KOPT-K1 (cell line): Measurements from ENCODE around the gene SHCBP1L.

ENCODE experiments used
- H3K27ac ChIP-seq: fragments of 200-600 bp; sonication (generic); 2 replicates; pipeline ENCODE4 v1.5.1; 2016; ENCODE audit warnings: antibody characterized with exemption, mild to moderate bottlenecking, low read depth, low read length; ENCODE audit not compliant: poor library complexity, severe bottlenecking
- H3K36me3 ChIP-seq: fragments of 200-600 bp; sonication (generic); 2 replicates; pipeline ENCODE4 v1.5.1; 2017; ENCODE audit warnings: antibody characterized with exemption, mild to moderate bottlenecking, low read length, moderate library complexity; ENCODE audit not compliant: insufficient read depth
- H3K9me3 ChIP-seq: fragments of 200-600 bp; sonication (generic); 2 replicates; pipeline ENCODE4 v1.5.1; 2017; ENCODE audit warnings: antibody characterized with exemption, low read length, mild to moderate bottlenecking; ENCODE audit not compliant: insufficient read depth, poor library complexity, severe bottlenecking

Gene SHCBP1L

DNA sequence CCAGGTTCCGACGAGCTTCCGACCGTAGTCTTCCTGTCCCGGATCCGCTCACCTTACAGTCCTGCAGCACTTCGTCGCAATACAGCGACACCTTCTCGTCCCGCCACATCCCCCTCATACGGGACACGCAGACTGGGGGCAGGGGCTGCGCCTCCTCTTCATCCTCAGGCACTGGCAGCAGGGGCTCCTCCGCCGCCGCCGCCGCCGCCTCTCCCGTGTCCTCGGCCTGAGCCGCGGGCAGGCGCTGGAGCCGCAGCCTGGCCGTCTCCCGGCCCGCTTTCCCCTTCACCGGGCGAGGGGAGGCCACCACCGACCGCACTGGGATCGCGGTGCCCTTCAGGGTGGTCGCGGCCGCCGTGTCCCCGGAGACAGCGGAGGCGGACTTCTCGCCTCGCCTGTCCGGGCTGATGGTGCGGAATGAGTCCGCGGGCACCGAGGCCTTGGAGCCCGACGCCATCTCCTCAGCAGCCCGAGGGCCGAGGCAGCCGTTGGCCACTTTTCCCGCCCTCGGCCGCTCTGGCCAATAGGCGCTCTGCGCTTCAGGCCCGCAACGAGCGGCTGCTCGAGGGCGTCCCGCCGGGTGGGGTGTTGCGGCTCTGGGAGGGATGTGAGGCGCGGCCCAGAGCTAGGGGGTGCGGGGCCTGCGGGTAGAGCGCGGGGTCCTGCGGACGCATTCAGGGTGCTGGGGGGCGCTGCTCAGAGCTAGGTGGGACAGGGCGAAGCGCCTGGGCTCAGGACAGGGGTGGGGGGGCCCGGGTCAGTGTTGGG, at the start of gene SHCBP1L:
SHCBP1L (minus strand) TSS at position 490 of the 768 bp plus-strand sequence; CDS start at position 457, 33 bp downstream.
- Histone ChIP-seq H3K27ac (no peak within 1 kb of the TSS), H3K9me3 (no peaks in the 10 kb centered on the region), H3K36me3 (no peaks in the 10 kb centered on the region)

GRCh38 chr1:183002267-183002666, 49.3 kb upstream of the SHCBP1L start:
- Histone ChIP-seq H3K27ac (no peak overlapping the region), H3K9me3 (no peaks in the 10 kb centered on the region), H3K36me3 (no peaks in the 10 kb centered on the region)

DNA sequence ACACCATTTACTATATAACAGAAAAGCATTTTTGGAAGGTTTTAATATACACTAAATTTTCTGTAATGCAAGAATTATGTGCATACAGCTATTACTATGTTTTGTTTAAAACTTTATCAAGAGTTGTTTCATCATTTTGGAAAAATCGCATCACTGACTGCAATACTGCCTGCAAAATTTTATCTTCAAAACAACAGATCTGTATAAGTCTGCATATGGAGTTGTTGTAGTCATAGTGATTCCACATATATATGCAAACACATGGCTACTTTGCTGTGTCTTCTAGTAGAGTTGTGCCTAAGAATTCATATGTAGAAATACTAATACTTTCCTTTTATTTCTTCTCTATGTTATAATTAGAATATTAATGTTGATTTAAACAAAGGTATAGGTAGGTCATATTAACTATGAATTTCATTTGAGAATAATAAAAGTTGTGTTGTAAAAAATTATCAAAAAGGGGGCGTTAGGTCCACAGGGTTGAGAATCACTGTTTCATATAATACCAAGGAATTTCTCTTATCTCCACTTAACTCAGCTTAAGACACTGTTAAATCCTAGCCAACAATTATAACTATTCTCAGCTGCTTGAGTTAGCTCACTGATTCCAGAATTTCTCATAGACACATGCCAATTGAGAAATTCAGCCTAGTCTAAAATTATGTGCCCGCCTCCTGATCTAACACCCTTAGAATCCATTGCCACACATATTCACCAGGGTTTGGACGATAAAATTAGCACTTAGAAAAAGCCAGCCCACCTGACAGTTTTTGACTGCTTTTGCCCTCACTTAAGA, 47.4 kb upstream of the SHCBP1L start:
- H3K9me3 ChIP-seq: no peaks in the 10 kb centered on the region
- H3K27ac ChIP-seq: no peak overlapping the region
- no peaks in the 10 kb centered on the region for H3K36me3 ChIP-seq

GRCh38 chr1:182998482-182998881, 45.5 kb upstream of the SHCBP1L start:
- no peaks in the 10 kb centered on the region for H3K36me3 ChIP-seq
- H3K9me3 ChIP-seq: no peaks in the 10 kb centered on the region
- no peak overlapping the region for H3K27ac ChIP-seq

GRCh38 chr1:182996816-182997215, 43.9 kb upstream of the SHCBP1L start:
- H3K36me3 ChIP-seq: no peaks in the 10 kb centered on the region
- H3K27ac ChIP-seq: no peak overlapping the region
- no peaks in the 10 kb centered on the region for H3K9me3 ChIP-seq

DNA sequence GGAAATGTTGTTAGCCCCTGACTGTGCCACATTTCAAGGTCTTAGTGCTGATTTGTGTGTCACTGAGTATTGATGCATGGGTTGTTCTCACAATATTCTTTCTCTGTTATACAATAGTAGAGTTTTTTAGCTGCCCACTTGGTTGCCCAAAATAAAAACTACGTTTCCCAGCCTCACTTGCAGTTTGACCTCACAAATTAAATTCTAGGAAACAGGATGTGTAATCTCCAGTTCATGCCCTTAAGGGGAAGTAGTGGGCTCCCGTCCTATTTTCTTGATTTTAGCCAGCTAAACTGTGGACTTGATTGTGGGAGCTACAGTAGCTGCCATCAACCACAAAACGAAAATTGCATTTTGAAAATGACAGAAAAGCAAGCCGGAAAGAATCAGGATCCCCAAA, 42.9 kb upstream of the SHCBP1L start:
- H3K27ac ChIP-seq: no peak overlapping the region
- H3K36me3 ChIP-seq: no peaks in the 10 kb centered on the region
- H3K9me3 ChIP-seq: no peaks in the 10 kb centered on the region

DNA sequence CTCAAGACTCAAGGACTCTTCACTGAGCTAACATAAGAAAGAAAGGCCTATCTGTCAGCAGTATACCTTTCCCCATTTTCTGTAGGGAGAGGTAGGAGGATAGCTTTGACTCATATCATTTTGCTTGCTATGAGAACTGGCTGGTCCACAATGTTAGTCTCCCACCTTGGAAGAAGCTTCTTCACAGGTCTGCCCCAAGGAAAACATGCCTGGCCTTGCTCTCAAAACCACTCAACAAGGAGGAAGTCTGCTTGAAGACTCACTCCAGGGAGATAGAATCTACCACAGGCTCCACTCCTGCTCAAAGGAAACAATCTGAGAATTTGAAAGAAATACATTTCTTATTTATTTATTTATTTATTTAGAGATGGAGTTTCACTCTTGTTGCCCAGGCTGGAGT, 40.8 kb upstream of the SHCBP1L start:
- Histone ChIP-seq H3K36me3 (no peaks in the 10 kb centered on the region), H3K9me3 (no peaks in the 10 kb centered on the region), H3K27ac (no peak overlapping the region)

GRCh38 chr1:182990413-182991144, 37.6 kb upstream of the SHCBP1L start:
- no peak overlapping the region for H3K27ac ChIP-seq
- no peaks in the 10 kb centered on the region for H3K9me3 ChIP-seq
- H3K36me3 ChIP-seq: no peaks in the 10 kb centered on the region

GRCh38 chr1:182985876-182986275, 32.9 kb upstream of the SHCBP1L start:
- no peak overlapping the region for H3K27ac ChIP-seq
- H3K9me3 ChIP-seq: no peaks in the 10 kb centered on the region
- H3K36me3 ChIP-seq: no peaks in the 10 kb centered on the region

DNA sequence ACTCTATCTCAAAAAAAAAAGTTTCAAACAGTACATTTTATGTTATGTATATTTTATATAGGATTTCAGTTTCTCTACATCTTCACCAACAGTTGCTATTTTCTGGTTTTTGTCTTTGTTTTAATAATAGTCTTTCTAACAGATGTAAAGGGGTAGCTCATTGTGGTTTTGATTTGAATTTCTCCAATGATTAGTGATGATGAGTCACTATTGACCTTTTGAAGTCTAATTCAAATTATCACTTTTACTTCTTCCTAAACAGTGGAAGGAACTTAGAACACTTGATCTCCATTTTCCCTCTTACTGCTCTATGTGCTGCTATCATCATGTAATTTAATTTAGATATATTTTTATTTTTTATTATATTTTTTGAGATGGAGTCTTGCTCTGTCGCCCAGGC, 31.7 kb upstream of the SHCBP1L start:
- Histone ChIP-seq H3K27ac (no peak overlapping the region), H3K36me3 (no peaks in the 10 kb centered on the region), H3K9me3 (no peaks in the 10 kb centered on the region)

- H3K27ac ChIP-seq: no peak overlapping the region
- H3K9me3 ChIP-seq: no peaks in the 10 kb centered on the region
- no peaks in the 10 kb centered on the region for H3K36me3 ChIP-seq
These were observed 31.2 kb upstream of the SHCBP1L start for GRCh38 chr1:182984138-182984537.

DNA sequence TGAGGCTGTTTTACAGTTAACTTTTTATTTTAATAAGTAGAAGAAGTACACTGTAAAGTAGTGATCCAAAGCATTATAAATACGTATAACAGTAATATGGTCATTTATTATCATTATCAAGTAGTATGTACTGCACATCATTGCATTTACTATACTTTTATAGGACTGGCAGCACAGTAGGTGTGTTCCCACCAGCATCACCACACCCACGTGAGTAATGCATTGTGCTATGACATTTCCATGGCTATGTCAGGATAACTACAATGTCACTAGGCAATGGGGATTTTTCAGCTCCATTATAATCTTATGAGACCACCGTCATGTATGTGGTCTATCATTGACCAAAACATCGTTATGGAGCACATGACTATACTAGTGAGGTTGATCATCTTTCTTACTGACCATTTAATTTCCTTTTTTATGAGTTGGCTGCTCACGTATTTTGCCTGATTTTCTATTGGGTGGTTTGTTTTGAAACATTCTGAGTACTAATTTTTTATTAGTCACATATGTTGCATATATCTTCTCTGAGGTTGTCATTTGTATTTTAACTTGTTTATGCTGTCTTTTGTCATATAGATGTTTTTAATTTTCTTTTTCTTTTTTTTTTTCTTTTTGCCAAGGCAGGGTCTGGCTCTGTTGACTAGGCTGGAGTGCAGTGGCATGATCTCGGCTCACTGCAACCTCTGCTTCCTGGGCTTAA, 25.3 kb upstream of the SHCBP1L start:
- H3K36me3 ChIP-seq: no peaks in the 10 kb centered on the region
- no peaks in the 10 kb centered on the region for H3K9me3 ChIP-seq
- no peak overlapping the region for H3K27ac ChIP-seq

- Histone ChIP-seq H3K27ac (no peak overlapping the region), H3K9me3 (no peaks in the 10 kb centered on the region), H3K36me3 (no peaks in the 10 kb centered on the region)
These were observed 24.5 kb upstream of the SHCBP1L start for GRCh38 chr1:182977480-182977879.

- H3K27ac ChIP-seq: no peak overlapping the region
- H3K36me3 ChIP-seq: no peaks in the 10 kb centered on the region
- no peaks in the 10 kb centered on the region for H3K9me3 ChIP-seq
These were observed 21.7 kb upstream of the SHCBP1L start for GRCh38 chr1:182974506-182975191.
